MM.1S (cell line): ENCODE data around the gene NINL.

Experiments used
- DNase-seq: peaks from one replicate; pipeline ENCODE4 v3.0.0-alpha.2; 2015
- H2AFZ ChIP-seq: fragments of 300-600 bp; sonication (generic); 2 replicates; pipeline ENCODE4 v1.6.0; 2016; ENCODE audit warnings: antibody characterized with exemption, low read length
- H3F3A ChIP-seq: fragments of 300-600 bp; sonication (generic); 2 replicates; pipeline ENCODE4 v1.6.1; 2016; ENCODE audit warnings: mild to moderate bottlenecking, antibody characterized with exemption, low read length, moderate library complexity, mixed read lengths; ENCODE audit not compliant: insufficient read depth
- H3K27ac ChIP-seq: fragments of 300-600 bp; sonication (generic); 2 replicates; pipeline ENCODE4 v1.5.1; 2016; ENCODE audit warnings: mild to moderate bottlenecking, low read length
- H3K27me3 ChIP-seq: fragments of 300-600 bp; sonication (generic); replicated peaks from 2 replicates; pipeline ENCODE4 v1.6.0; 2016; ENCODE audit warnings: low read length; ENCODE audit not compliant: insufficient read depth
- H3K36me3 ChIP-seq: fragments of 300-600 bp; sonication (generic); replicated peaks from 2 replicates; pipeline ENCODE4 v1.6.1; 2016; ENCODE audit warnings: mild to moderate bottlenecking, low read length, mixed read lengths; ENCODE audit not compliant: insufficient read depth
- H3K4me1 ChIP-seq: fragments of 300-600 bp; sonication (generic); 2 replicates; pipeline ENCODE4 v1.6.1; 2016; ENCODE audit warnings: low read length, mixed read lengths
- H3K4me2 ChIP-seq: fragments of 300-600 bp; sonication (generic); 2 replicates; pipeline ENCODE4 v1.6.0; 2016; ENCODE audit warnings: low read depth, low read length
- H3K4me3 ChIP-seq: fragments of 300-600 bp; sonication (generic); 2 replicates; pipeline ENCODE4 v1.5.1; 2016; ENCODE audit warnings: low read length, mixed read lengths
- H3K79me2 ChIP-seq: fragments of 300-600 bp; sonication (generic); 2 replicates; pipeline ENCODE4 v1.6.1; 2016; ENCODE audit warnings: mixed run types, low read length, mixed read lengths
- H3K9ac ChIP-seq: fragments of 300-600 bp; sonication (generic); 2 replicates; pipeline ENCODE4 v1.6.1; 2016; ENCODE audit warnings: low read length, mixed read lengths
- H3K9me2 ChIP-seq: fragments of 300-600 bp; sonication (generic); replicated peaks from 2 replicates; pipeline ENCODE4 v1.6.1; 2016; ENCODE audit warnings: mild to moderate bottlenecking, low read length, mixed read lengths; ENCODE audit not compliant: insufficient read depth
- H3K9me3 ChIP-seq: fragments of 300-600 bp; sonication (generic); replicated peaks from 2 replicates; pipeline ENCODE4 v1.6.1; 2016; ENCODE audit warnings: mild to moderate bottlenecking, low read length, mixed read lengths; ENCODE audit not compliant: insufficient read depth
- H4K20me1 ChIP-seq: fragments of 300-600 bp; sonication (generic); 2 replicates; pipeline ENCODE4 v1.6.1; 2016; ENCODE audit warnings: mild to moderate bottlenecking, low read length, moderate library complexity, mixed read lengths; ENCODE audit not compliant: insufficient read depth
- CTCF ChIP-seq: fragments of 300-600 bp; sonication (generic); IDR thresholded peaks from 2 replicates; pipeline ENCODE4 v1.5.1; 2016; ENCODE audit warnings: antibody characterized with exemption, low read length, mixed read lengths
- EZH2 ChIP-seq: fragments of 300-600 bp; sonication (generic); optimal IDR thresholded peaks from 2 replicates; pipeline ENCODE3; 2017; ENCODE audit warnings: low read depth, mild to moderate bottlenecking, antibody characterized with exemption, low read length, mixed read lengths
- EZH2phosphoT487 ChIP-seq: fragments of 300-600 bp; sonication (generic); IDR thresholded peaks from 2 replicates; pipeline ENCODE4 v1.6.1; 2018; ENCODE audit warnings: antibody characterized with exemption, low read length

NINL gene

GRCh38 chr20:25496165-25496967 is 89.0 kb downstream of the NINL start:
- Histone ChIP-seq H4K20me1 (no peaks in the 10 kb centered on the region), H3K9ac (no peak overlapping the region), H3K4me2 (no peak overlapping the region), H3K27ac (no peak overlapping the region), H3K79me2 (no peaks in the 10 kb centered on the region), H3K4me3 (no peak overlapping the region), H3K36me3 (no peaks in the 10 kb centered on the region), H3F3A (no peaks in the 10 kb centered on the region), H2AFZ (no peak overlapping the region), H3K9me3 (no peaks in the 10 kb centered on the region), H3K9me2 (no peaks in the 10 kb centered on the region), H3K4me1 (no peaks in the 10 kb centered on the region), H3K27me3 (no peaks in the 10 kb centered on the region)
- TF ChIP-seq CTCF = no peak
- TF ChIP-seq EZH2 = no peak
- no peak for TF ChIP-seq EZH2phosphoT487
- no peak for DNase-seq

- H3K4me3 ChIP-seq = no peak overlapping the region
- TF ChIP-seq CTCF (no peak), EZH2 (no peak), EZH2phosphoT487 (no peak)
- H3K9ac ChIP-seq = no peak overlapping the region
- no peak for DNase-seq
- H3K27ac ChIP-seq = no peak overlapping the region
- H3F3A ChIP-seq = no peaks in the 10 kb centered on the region
- no peaks in the 10 kb centered on the region for H3K79me2 ChIP-seq
- no peaks in the 10 kb centered on the region for H3K27me3 ChIP-seq
- no peaks in the 10 kb centered on the region for H3K9me2 ChIP-seq
- no peak overlapping the region for H3K4me2 ChIP-seq
- no peak overlapping the region for H2AFZ ChIP-seq
- H3K4me1 ChIP-seq = no peaks in the 10 kb centered on the region
- H3K36me3 ChIP-seq = no peaks in the 10 kb centered on the region
- H4K20me1 ChIP-seq = no peaks in the 10 kb centered on the region
- H3K9me3 ChIP-seq = no peaks in the 10 kb centered on the region
Observed at GRCh38 chr20:25495189-25495824, 90.0 kb downstream of the NINL start.

DNA sequence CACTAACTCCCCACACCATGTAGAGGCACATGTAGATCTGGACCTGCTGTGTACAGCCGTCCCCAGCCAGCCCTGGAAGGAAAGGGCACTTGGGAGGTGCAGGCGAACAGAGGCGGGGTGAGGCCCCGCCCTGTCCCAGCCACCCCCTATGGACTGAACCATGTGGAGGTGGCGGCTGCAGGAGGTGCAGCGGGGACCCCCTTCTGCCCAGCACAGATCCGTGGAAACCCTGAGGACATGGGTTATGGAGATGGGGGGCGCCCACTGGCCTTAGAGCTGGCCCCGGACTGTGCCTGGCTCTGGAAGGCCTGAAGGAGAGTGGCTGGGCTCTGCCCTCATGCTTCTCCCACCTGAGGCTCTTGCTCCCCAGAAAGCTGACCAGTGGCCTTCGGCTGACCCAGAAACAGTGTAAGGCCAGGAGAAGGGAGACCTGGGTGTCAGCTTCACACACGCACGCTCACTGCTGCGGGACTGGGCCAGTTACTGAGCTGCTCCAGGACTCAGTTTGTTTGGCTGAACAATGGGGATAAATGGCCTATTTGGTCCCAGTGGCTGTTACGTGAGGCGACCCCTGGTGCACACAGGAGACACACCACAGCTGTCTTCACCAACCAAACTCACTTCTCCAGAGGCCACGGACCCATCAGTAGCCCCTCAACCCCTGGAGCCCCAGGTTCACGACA is 90.7 kb downstream of the NINL start:
- Histone ChIP-seq H3K4me3 (no peak overlapping the region), H3K27ac (no peak overlapping the region), H3K9me2 (no peaks in the 10 kb centered on the region), H3F3A (no peaks in the 10 kb centered on the region), H3K79me2 (no peaks in the 10 kb centered on the region), H3K27me3 (no peaks in the 10 kb centered on the region), H3K4me1 (no peaks in the 10 kb centered on the region), H3K9me3 (no peaks in the 10 kb centered on the region), H3K4me2 (no peak overlapping the region), H4K20me1 (no peaks in the 10 kb centered on the region), H2AFZ (no peak overlapping the region), H3K36me3 (no peaks in the 10 kb centered on the region), H3K9ac (no peak overlapping the region)
- TF ChIP-seq EZH2 (no peak), EZH2phosphoT487 (no peak), CTCF (no peak)
- no peak for DNase-seq
